Measurements from ENCODE around the gene PPP3CA.
A peak's percentile ranks its signal among the peaks of the same experiment; 100 is the strongest.

PPP3CA gene

DNA sequence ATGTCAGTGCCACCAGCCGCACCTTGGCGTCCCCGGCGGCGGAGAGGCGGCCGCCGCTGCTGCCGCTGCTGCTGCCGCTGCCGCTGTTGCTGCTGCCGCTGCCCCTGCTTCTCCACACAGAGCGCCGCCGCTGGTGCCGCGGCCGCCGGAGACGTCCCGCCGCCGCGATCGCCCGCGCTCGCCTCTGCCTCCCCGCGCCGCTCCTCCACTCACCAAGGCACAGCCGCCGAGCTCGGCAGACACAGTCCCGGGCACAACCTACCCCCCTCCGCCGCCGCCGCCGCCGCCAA is at the start of gene PPP3CA:
Gene PPP3CA, minus strand, starts transcription at position 260 of the 290 bp plus-strand sequence.
- peak within 1 kb of the TSS; percentile 99 for H3K4me3 ChIP-seq (ENCODE audit: low read depth, low read length)
- H3K79me2 ChIP-seq (ENCODE audit: control insufficient read depth, insufficient read depth, low read length, unreplicated experiment) = peaks cover 43% of the 10 kb centered on the region
- no peaks in the 10 kb centered on the region for H3K27me3 ChIP-seq (ENCODE audit: insufficient read depth, low read length)
- peaks cover 27% of the 10 kb centered on the region for H3K4me1 ChIP-seq (ENCODE audit: control insufficient read depth, insufficient read depth, low read length, unreplicated experiment)
- H2AFZ ChIP-seq (ENCODE audit: low read length, unreplicated experiment) = peak within 1 kb of the TSS; percentile 88
- no peaks in the 10 kb centered on the region for H3K36me3 ChIP-seq (ENCODE audit: insufficient read depth, low read length)
- H3K27ac ChIP-seq (ENCODE audit: low read depth, low read length) = peak within 1 kb of the TSS; percentile 74

DNA sequence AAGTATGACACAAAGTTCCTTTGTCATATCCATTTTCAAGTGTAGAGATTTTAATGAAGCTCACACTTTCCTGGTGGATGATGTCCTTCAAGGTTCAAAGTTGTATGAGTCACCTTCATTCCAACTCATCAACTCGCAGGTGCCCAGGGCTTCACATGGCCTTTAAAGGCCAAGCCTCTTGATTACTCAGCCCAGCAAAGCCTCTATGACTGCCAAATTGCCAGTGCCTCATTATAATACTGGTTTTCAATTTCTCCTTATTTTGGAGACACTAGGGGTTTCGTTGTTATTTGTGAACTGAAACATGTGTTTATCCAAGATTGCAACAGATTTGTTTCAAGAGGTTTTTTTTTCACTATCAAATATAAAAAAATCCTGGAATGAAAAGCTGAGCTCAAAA is 45.9 kb upstream of the PPP3CA start:
- H3K4me1 ChIP-seq (ENCODE audit: control insufficient read depth, insufficient read depth, low read length, unreplicated experiment) = peaks cover 5% of the 10 kb centered on the region
- H3K79me2 ChIP-seq (ENCODE audit: control insufficient read depth, insufficient read depth, low read length, unreplicated experiment) = no peaks in the 10 kb centered on the region
- no peak overlapping the region for H2AFZ ChIP-seq (ENCODE audit: low read length, unreplicated experiment)
- H3K36me3 ChIP-seq (ENCODE audit: insufficient read depth, low read length) = no peaks in the 10 kb centered on the region
- H3K4me3 ChIP-seq (ENCODE audit: low read depth, low read length) = no peak overlapping the region
- H3K27ac ChIP-seq (ENCODE audit: low read depth, low read length) = no peak overlapping the region
- H3K27me3 ChIP-seq (ENCODE audit: insufficient read depth, low read length) = no peaks in the 10 kb centered on the region

DNA sequence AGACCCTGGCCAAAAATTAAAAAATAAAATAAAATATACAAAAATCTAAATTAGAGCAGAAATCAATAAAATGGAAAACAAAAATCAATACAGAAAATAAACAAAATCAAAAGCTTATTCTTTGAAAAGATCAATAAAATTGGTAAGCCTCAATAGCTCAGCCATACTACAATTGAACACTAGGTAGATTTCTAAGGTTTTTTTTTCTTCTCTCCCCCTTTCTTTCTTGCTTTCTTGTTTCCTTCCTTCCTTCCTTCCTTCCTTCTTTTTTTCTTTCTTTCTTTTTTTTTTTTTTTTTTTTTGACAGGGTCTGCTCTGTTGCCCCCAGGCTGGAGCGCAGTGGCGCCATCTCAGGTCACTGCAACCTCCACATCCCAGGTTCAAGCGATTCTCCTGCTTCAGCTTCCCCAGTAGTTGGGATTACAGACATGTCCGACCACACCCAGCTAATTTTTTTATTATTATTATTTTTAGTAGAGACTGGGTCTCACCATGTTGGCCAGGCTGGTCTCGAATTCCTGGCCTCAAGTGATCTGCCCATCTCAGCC is 23.4 kb upstream of the PPP3CA start:
- Histone ChIP-seq H2AFZ (ENCODE audit: low read length, unreplicated experiment) (no peak overlapping the region), H3K27me3 (ENCODE audit: insufficient read depth, low read length) (no peaks in the 10 kb centered on the region), H3K4me3 (ENCODE audit: low read depth, low read length) (no peak overlapping the region), H3K79me2 (ENCODE audit: control insufficient read depth, insufficient read depth, low read length, unreplicated experiment) (no peaks in the 10 kb centered on the region), H3K27ac (ENCODE audit: low read depth, low read length) (no peak overlapping the region), H3K4me1 (ENCODE audit: control insufficient read depth, insufficient read depth, low read length, unreplicated experiment) (peaks cover 19% of the 10 kb centered on the region), H3K36me3 (ENCODE audit: insufficient read depth, low read length) (no peaks in the 10 kb centered on the region)

DNA sequence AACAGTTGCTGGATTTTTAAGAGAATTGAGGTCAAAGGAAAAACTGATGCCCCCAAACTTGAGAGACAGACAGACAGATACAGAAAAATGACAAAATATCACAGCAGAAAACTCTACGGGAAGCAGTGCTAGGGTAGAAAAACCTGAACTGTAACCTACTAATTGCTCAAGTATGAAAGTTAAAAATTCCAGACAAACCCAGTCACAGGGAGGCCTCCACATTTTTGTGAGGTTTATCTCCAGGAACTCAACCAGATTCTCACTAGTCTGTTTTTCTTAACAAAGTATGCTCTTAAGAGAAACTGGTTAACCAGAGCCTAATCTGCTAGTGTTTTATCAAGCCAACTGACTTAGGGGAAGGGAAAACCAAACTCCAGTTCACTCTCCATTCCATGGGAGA is 19.9 kb upstream of the PPP3CA start:
- no peaks in the 10 kb centered on the region for H3K79me2 ChIP-seq (ENCODE audit: control insufficient read depth, insufficient read depth, low read length, unreplicated experiment)
- peaks cover 19% of the 10 kb centered on the region for H3K4me1 ChIP-seq (ENCODE audit: control insufficient read depth, insufficient read depth, low read length, unreplicated experiment)
- peak overlapping the region; percentile 85 for H3K27ac ChIP-seq (ENCODE audit: low read depth, low read length)
- no peaks in the 10 kb centered on the region for H3K27me3 ChIP-seq (ENCODE audit: insufficient read depth, low read length)
- peak overlapping the region; percentile 31; the same call in 1 of the 2 replicates for H3K4me3 ChIP-seq (ENCODE audit: low read depth, low read length)
- peak overlapping the region; percentile 68 for H2AFZ ChIP-seq (ENCODE audit: low read length, unreplicated experiment)
- H3K36me3 ChIP-seq (ENCODE audit: insufficient read depth, low read length) = no peaks in the 10 kb centered on the region

GRCh38 chr4:101366331-101366730 is 19.0 kb upstream of the PPP3CA start:
- no peaks in the 10 kb centered on the region for H3K79me2 ChIP-seq (ENCODE audit: control insufficient read depth, insufficient read depth, low read length, unreplicated experiment)
- peaks cover 19% of the 10 kb centered on the region for H3K4me1 ChIP-seq (ENCODE audit: control insufficient read depth, insufficient read depth, low read length, unreplicated experiment)
- no peaks in the 10 kb centered on the region for H3K36me3 ChIP-seq (ENCODE audit: insufficient read depth, low read length)
- no peaks in the 10 kb centered on the region for H3K27me3 ChIP-seq (ENCODE audit: insufficient read depth, low read length)
- no peak overlapping the region for H3K4me3 ChIP-seq (ENCODE audit: low read depth, low read length)
- peak overlapping the region; percentile 35 for H2AFZ ChIP-seq (ENCODE audit: low read length, unreplicated experiment)
- H3K27ac ChIP-seq (ENCODE audit: low read depth, low read length) = peak overlapping the region; percentile 85; the same call in 1 of the 2 replicates

DNA sequence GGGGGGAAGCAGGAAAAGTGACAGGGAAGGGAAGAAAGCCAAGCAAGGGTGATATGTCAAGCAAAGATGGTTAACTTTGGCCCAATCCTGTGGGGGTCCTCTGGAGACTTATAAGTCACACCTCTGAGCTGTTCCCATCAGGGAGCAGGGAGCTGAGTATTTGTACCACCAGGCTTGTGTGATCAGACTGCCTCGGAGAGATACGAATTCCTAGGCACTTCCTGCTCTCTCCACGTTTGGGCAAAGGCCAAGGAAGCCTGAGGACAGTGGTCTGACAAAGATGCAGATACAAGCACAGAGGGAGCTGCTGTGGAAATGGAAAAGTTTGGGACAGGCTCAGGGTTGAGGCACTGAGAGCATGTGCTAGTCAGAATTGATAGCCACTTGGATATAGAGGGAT is 10.4 kb upstream of the PPP3CA start:
- peak overlapping the region; percentile 91 for H3K27ac ChIP-seq (ENCODE audit: low read depth, low read length)
- H3K36me3 ChIP-seq (ENCODE audit: insufficient read depth, low read length) = no peaks in the 10 kb centered on the region
- peaks cover 26% of the 10 kb centered on the region for H3K4me1 ChIP-seq (ENCODE audit: control insufficient read depth, insufficient read depth, low read length, unreplicated experiment)
- no peaks in the 10 kb centered on the region for H3K27me3 ChIP-seq (ENCODE audit: insufficient read depth, low read length)
- no peak overlapping the region for H3K4me3 ChIP-seq (ENCODE audit: low read depth, low read length)
- H3K79me2 ChIP-seq (ENCODE audit: control insufficient read depth, insufficient read depth, low read length, unreplicated experiment) = no peaks in the 10 kb centered on the region
- peak overlapping the region; percentile 61 for H2AFZ ChIP-seq (ENCODE audit: low read length, unreplicated experiment)

DNA sequence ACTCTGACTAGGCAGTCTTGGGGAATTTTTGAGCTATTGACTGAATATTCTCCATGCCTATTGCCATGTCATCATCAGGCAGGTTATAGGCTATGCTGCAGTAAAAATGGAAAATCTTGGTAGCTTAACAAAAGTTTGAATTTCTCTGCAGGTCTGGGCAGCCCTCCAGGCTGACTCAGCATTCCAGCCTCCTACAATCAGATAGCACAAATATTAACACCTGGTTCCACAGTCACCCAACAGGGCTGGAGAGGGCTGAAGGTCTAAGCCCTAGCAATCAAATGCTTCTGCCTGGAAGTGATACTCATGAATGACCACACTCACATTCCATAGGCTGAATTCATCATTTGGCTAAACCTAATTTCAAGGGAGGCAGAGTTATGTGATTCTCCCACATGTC is 9.6 kb upstream of the PPP3CA start:
- H3K36me3 ChIP-seq (ENCODE audit: insufficient read depth, low read length) = no peaks in the 10 kb centered on the region
- peak overlapping the region; percentile 91 for H3K27ac ChIP-seq (ENCODE audit: low read depth, low read length)
- peak overlapping the region; percentile 54 for H2AFZ ChIP-seq (ENCODE audit: low read length, unreplicated experiment)
- peak overlapping the region; percentile 58 for H3K4me3 ChIP-seq (ENCODE audit: low read depth, low read length)
- H3K27me3 ChIP-seq (ENCODE audit: insufficient read depth, low read length) = no peaks in the 10 kb centered on the region
- H3K4me1 ChIP-seq (ENCODE audit: control insufficient read depth, insufficient read depth, low read length, unreplicated experiment) = peaks cover 26% of the 10 kb centered on the region
- H3K79me2 ChIP-seq (ENCODE audit: control insufficient read depth, insufficient read depth, low read length, unreplicated experiment) = no peaks in the 10 kb centered on the region

DNA sequence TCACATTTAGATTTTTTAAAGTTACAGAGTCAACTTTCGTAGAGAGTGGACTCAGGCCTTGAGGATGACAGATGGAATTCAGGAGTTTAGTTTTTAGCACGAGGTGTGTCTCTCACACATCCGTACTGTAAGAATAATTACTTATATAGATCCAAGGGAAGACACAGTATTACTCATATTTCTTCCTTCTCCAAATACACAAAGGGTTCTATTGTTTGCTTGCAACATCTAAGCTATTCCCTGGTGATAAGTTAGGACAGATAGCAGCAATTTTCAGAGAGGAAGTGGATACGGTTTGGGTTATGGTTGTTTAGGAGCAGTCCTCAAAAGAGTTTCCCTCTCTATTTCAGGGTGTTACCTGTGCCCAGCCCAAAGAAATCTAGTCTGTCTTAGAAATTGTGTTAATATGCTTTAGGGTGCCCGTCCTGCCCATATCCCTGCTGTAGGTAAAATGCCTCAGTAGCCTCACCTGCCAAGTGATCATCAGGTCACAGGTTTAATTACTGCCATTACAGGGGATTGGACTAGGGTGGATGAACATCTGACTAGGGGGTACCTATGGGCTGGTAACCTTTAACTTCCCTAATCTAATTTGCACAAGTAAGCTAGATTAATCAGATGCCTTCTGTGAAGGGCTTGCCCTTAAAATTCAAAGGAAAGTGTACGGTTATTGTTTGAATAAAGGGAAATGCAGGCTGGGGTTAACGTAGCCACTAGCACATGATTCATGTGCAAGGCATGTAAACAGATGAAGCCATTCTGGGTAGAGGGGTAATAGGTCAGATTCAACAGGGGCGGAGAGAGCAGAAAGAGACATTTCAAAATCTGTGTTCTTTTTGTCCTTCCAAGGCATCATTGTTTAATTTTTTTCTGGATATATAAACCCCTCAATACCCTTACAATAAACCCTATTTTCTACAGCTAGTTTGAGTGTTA is 8.7 kb upstream of the PPP3CA start:
- H3K36me3 ChIP-seq (ENCODE audit: insufficient read depth, low read length) = no peaks in the 10 kb centered on the region
- peaks cover 26% of the 10 kb centered on the region for H3K4me1 ChIP-seq (ENCODE audit: control insufficient read depth, insufficient read depth, low read length, unreplicated experiment)
- H3K4me3 ChIP-seq (ENCODE audit: low read depth, low read length) = peak overlapping the region; percentile 58
- peak overlapping the region; percentile 54 for H2AFZ ChIP-seq (ENCODE audit: low read length, unreplicated experiment)
- H3K79me2 ChIP-seq (ENCODE audit: control insufficient read depth, insufficient read depth, low read length, unreplicated experiment) = no peaks in the 10 kb centered on the region
- peak overlapping the region; percentile 91 for H3K27ac ChIP-seq (ENCODE audit: low read depth, low read length)
- H3K27me3 ChIP-seq (ENCODE audit: insufficient read depth, low read length) = no peaks in the 10 kb centered on the region

DNA sequence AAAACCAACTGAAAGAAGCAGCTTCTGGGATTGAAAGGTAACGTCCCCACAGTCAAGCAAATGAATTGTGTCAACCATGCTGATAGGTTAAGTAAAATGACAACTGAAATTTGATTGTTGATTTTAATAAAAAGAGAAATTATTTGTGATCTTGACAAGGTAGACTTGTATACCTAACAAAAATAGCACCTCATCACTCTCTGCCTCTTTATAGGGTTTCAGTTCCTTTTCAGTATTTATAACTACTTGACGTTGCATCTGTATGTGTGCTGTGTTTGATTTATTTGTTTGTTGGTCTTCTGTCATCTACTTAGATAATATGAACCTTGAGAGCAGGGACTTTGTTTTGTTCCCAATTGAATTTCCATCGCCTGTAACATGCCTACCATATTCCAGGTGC is 7.9 kb upstream of the PPP3CA start:
- H2AFZ ChIP-seq (ENCODE audit: low read length, unreplicated experiment) = no peak overlapping the region
- H3K4me1 ChIP-seq (ENCODE audit: control insufficient read depth, insufficient read depth, low read length, unreplicated experiment) = peaks cover 26% of the 10 kb centered on the region
- no peaks in the 10 kb centered on the region for H3K27me3 ChIP-seq (ENCODE audit: insufficient read depth, low read length)
- H3K79me2 ChIP-seq (ENCODE audit: control insufficient read depth, insufficient read depth, low read length, unreplicated experiment) = no peaks in the 10 kb centered on the region
- no peak overlapping the region for H3K4me3 ChIP-seq (ENCODE audit: low read depth, low read length)
- H3K36me3 ChIP-seq (ENCODE audit: insufficient read depth, low read length) = no peaks in the 10 kb centered on the region
- H3K27ac ChIP-seq (ENCODE audit: low read depth, low read length) = peak overlapping the region; percentile 91

DNA sequence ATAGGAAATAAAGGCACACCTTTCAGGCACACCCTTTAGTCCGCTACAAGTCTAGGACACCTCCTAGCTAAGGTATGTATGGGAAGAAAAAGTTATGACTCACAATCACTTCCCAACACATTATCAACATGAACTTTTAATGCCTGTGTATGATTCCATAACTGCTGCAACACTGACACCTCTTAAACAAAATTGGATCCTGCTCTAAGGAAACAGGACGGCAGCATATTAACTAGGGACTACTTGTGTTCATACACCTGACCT is 2.4 kb upstream of the PPP3CA start:
- Histone ChIP-seq H3K27ac (ENCODE audit: low read depth, low read length) (no peak overlapping the region), H2AFZ (ENCODE audit: low read length, unreplicated experiment) (no peak overlapping the region), H3K27me3 (ENCODE audit: insufficient read depth, low read length) (no peaks in the 10 kb centered on the region), H3K36me3 (ENCODE audit: insufficient read depth, low read length) (no peaks in the 10 kb centered on the region), H3K4me1 (ENCODE audit: control insufficient read depth, insufficient read depth, low read length, unreplicated experiment) (peaks cover 15% of the 10 kb centered on the region), H3K79me2 (ENCODE audit: control insufficient read depth, insufficient read depth, low read length, unreplicated experiment) (peaks cover 17% of the 10 kb centered on the region), H3K4me3 (ENCODE audit: low read depth, low read length) (no peak overlapping the region)
